ENCODE data around the gene PRKCA.

Gene PRKCA

DNA sequence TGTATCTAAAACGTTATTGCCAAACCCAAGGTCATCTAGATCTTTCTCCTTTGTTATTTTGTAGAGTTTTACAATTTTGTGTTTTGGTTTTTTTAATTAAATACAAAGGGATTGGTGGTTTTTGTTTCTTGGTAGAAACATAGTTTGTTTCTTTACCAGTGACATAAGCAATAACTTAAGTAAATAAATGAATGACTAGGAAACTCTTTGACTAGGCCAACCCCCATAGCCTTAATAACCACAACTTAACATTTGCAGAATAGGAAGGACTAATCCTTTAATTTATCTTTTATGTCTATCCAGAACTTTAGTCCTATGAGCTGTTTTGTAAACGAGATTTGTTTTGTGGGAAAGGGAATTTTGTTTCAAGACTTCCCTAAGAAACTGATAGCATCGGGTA is 162.5 kb downstream of the PRKCA start:
- TF ChIP-seq FOXP2 (optimal IDR thresholded peaks at IDR 0.05; ENCODE audit: borderline replicate concordance, extremely low read depth, extremely low read length, insufficient read depth), result no peak
- no peak for TF ChIP-seq REST (IDR thresholded peaks at IDR 0.05; ENCODE audit: insufficient read depth in 1 of 2, low read depth in 2 of 2, low read length in 2 of 2)
- no peak for TF ChIP-seq TAF1 (IDR thresholded peaks at IDR 0.05; ENCODE audit: borderline replicate concordance, insufficient read depth, low read length)
- TF ChIP-seq POLR2AphosphoS5 (IDR thresholded peaks at IDR 0.05; ENCODE audit: low read depth, low read length), result no peak
- no peak for TF ChIP-seq SIN3A (IDR thresholded peaks at IDR 0.05; ENCODE audit: borderline replicate concordance, insufficient read depth, low read length)

DNA sequence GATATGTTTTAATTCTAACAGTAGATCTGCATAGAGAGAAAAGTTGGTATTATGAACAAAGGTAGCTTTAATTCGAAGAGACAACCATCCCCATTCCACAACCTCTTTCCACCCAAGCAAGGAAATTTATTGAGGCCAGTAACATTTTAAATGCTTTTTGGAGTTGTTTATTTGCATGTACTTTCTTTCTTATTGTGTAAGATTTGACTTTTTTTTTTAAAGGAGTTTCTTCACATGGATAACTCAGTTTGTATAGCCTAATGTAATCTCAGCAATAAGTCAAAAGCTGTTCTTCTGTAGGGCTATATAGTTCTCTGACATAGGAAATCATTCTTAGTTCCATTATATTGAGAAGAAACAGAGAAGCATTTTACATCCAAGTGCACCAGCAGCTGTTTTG is 163.3 kb downstream of the PRKCA start:
- no peak for TF ChIP-seq REST (IDR thresholded peaks at IDR 0.05; ENCODE audit: insufficient read depth in 1 of 2, low read depth in 2 of 2, low read length in 2 of 2)
- TF ChIP-seq POLR2AphosphoS5 (IDR thresholded peaks at IDR 0.05; ENCODE audit: low read depth, low read length), result no peak
- TF ChIP-seq FOXP2 (optimal IDR thresholded peaks at IDR 0.05; ENCODE audit: borderline replicate concordance, extremely low read depth, extremely low read length, insufficient read depth), result no peak
- no peak for TF ChIP-seq TAF1 (IDR thresholded peaks at IDR 0.05; ENCODE audit: borderline replicate concordance, insufficient read depth, low read length)
- TF ChIP-seq SIN3A (IDR thresholded peaks at IDR 0.05; ENCODE audit: borderline replicate concordance, insufficient read depth, low read length), result no peak

DNA sequence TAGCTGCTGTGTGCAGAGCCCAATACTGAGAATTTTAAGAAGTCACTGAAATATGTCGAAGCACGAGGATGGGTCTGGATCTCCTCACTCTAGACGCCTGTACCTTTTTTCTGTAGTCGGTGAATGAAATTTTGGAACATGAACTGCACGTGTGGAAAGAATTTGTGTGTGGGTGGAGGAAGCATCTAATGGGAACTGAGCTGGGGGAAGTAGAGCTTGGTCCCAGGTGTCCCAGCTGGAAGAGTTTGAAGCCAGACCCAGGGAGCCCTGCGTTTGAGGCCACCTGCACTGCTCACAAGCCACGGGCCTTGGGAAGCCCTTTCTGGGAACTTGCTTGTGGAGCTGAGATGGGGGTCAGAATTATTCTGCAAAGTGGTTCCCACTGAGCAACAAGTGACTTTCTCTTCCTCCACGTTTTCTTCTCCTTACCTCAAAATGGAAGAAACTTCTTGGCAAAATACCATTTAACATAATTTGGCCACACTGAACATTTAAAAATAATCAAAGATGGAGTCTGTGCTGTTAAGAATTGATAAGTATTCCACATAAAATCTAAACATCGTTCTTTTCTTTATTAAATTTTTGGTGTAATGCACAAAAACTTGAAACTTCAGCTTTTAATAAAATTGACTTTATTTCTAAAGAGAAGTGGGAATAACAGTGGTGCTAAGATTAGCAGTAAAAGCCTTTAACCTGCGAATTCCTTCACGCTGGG is 163.8 kb downstream of the PRKCA start:
- TF ChIP-seq REST (IDR thresholded peaks at IDR 0.05; ENCODE audit: insufficient read depth in 1 of 2, low read depth in 2 of 2, low read length in 2 of 2) (no peak), SIN3A (IDR thresholded peaks at IDR 0.05; ENCODE audit: borderline replicate concordance, insufficient read depth, low read length) (no peak), FOXP2 (optimal IDR thresholded peaks at IDR 0.05; ENCODE audit: borderline replicate concordance, extremely low read depth, extremely low read length, insufficient read depth) (no peak), TAF1 (IDR thresholded peaks at IDR 0.05; ENCODE audit: borderline replicate concordance, insufficient read depth, low read length) (no peak), POLR2AphosphoS5 (IDR thresholded peaks at IDR 0.05; ENCODE audit: low read depth, low read length) (no peak)

DNA sequence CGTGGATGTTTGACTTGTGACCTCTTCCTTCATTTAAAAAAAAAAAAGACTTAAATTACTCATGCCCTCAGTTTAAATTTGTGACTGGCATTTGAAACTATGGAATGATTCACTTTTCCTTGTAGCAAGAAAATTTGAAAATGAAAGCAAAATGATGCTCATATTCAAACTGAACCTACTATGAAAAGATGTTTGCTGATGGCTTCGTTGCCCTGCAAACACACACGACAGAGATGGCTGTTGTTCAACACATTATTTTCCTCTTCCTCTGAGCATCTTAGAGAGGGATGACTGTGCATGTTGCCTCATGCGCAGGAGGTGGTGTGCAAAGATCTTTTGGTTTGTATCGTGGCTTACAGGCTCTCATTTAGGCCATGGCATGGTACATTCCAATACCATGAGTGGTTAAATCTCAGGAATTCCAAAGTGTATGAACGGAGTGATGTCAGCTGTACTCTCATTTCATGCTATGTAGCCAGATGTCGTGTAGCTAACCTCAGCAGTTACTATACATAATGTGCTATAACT is 164.5 kb downstream of the PRKCA start:
- no peak for TF ChIP-seq TAF1 (IDR thresholded peaks at IDR 0.05; ENCODE audit: borderline replicate concordance, insufficient read depth, low read length)

DNA sequence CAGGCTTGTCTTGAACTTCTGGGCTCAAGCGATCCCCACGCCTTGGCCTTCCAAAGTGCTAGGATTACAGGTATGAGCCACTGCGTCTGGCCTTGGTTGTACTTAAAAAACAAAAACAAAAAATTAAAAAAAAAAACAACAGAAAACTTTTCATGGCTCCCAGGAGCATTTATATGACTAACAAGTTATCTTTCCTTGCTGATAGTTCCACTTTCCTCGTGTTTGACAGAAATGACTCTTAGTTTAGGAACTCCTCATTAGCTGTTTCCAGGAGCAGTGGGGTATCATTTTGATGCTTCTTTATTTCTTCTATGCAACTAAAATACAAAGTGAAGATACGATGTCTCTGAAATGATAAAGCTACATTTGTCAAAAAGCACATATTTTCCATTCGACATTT is 165.4 kb downstream of the PRKCA start:
- TF ChIP-seq FOXP2 (optimal IDR thresholded peaks at IDR 0.05; ENCODE audit: borderline replicate concordance, extremely low read depth, extremely low read length, insufficient read depth), result no peak
- TF ChIP-seq TAF1 (IDR thresholded peaks at IDR 0.05; ENCODE audit: borderline replicate concordance, insufficient read depth, low read length), result no peak
- TF ChIP-seq REST (IDR thresholded peaks at IDR 0.05; ENCODE audit: insufficient read depth in 1 of 2, low read depth in 2 of 2, low read length in 2 of 2), result no peak
- no peak for TF ChIP-seq POLR2AphosphoS5 (IDR thresholded peaks at IDR 0.05; ENCODE audit: low read depth, low read length)
